Nucleus accumbens (tissue), 56 donors: ENCODE data around the gene IQCN.

Experiments
- DNase-seq, 56 donors: peaks; one replicate each; lab custom pipeline; 2025; lab: John Stamatoyannopoulos, UW

The IQCN gene, protein sequence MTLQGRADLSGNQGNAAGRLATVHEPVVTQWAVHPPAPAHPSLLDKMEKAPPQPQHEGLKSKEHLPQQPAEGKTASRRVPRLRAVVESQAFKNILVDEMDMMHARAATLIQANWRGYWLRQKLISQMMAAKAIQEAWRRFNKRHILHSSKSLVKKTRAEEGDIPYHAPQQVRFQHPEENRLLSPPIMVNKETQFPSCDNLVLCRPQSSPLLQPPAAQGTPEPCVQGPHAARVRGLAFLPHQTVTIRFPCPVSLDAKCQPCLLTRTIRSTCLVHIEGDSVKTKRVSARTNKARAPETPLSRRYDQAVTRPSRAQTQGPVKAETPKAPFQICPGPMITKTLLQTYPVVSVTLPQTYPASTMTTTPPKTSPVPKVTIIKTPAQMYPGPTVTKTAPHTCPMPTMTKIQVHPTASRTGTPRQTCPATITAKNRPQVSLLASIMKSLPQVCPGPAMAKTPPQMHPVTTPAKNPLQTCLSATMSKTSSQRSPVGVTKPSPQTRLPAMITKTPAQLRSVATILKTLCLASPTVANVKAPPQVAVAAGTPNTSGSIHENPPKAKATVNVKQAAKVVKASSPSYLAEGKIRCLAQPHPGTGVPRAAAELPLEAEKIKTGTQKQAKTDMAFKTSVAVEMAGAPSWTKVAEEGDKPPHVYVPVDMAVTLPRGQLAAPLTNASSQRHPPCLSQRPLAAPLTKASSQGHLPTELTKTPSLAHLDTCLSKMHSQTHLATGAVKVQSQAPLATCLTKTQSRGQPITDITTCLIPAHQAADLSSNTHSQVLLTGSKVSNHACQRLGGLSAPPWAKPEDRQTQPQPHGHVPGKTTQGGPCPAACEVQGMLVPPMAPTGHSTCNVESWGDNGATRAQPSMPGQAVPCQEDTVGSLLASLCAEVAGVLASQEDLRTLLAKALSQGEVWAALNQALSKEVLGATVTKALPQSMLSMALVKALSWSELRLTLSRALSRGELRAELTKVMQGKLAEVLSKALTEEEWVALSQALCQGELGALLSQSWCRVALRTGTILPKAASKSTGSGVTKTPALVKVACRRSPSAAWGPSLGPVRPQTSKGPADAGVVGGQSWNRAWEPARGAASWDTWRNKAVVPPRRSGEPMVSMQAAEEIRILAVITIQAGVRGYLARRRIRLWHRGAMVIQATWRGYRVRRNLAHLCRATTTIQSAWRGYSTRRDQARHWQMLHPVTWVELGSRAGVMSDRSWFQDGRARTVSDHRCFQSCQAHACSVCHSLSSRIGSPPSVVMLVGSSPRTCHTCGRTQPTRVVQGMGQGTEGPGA (N-terminal part only)

DNA sequence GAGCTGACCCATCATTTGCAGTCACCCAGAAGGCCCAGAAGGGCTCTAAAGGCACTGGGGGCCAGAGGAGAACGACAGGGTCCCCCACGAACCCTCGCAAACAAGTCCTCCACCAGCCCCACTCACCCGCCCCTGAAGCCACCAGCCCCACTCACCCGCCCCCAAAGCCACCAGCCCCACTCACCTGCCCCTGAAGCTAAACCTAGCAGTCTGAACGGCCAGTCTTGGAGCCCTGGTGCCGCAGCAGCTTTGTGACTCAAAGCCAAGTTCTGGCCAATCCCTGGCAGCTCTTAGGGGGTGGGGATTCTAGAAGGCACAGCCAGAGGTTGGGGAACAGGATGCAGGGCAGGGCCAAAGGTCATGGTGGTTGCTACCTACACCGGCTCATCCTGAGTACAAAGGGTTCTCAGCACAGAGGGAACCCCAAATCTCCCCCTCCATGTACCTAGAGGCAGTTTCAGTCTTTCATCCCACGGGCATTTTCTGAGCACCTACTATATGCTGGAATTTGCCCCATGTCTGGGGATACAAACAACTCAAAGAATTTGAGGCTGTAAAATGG lies at the start of gene IQCN:
IQCN (minus strand) TSS at position 234 of the 562 bp plus-strand sequence. CDS start 4,974 bp downstream, outside the sequence.
- no peak for DNase-seq

DNA sequence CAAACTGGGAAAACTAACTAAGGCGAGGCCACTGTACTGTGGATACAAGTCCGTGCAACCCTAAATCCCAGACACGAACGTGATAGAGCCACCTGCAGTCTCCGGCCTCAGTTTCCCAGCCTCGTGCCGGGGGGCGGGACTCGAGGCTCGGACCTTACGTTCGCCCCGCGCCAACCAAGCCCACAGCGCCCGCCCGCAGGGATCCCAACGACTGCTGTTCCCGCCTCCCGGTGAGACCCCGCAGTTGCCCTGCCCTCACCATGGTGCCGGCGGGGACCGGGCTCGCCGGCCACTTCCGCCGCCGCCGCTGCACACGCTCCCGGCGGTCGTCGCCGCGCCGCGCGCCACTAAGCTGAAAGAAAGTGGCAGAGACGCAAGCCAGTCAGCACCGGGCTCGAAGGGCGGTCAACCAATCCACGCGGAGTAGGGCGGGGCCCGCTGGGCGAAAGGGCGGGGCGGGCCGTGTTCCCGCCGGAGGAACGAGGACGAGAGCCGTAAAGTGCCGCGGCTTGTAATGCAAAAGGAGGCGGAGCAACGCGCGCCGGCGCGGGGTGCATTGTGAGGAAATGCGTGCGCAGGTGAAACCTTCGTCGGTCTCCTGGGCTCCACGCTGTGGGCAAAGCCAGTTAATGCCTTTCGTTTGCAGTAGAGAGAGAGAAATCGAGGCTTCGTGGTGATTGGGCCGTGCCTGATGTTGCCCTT lies 48.7 kb upstream of the IQCN start, which contains the start of gene LSM4:
LSM4 (minus strand) TSS at position 318 of the 702 bp plus-strand sequence; CDS start at position 262, 56 bp downstream.
- peak in 55 of 56 donors; percentile 79 to 99 (median 95) for DNase-seq

GRCh38 chr19:18322318-18322758 lies 48.1 kb upstream of the IQCN start:
- DNase-seq = no peak

- no peak for DNase-seq
These were observed 47.5 kb upstream of the IQCN start for GRCh38 chr19:18321734-18322102.

- DNase-seq = no peak
These were observed 46.8 kb upstream of the IQCN start for GRCh38 chr19:18320865-18321733.

GRCh38 chr19:18319591-18320135 lies 45.4 kb upstream of the IQCN start:
- no peak for DNase-seq

DNA sequence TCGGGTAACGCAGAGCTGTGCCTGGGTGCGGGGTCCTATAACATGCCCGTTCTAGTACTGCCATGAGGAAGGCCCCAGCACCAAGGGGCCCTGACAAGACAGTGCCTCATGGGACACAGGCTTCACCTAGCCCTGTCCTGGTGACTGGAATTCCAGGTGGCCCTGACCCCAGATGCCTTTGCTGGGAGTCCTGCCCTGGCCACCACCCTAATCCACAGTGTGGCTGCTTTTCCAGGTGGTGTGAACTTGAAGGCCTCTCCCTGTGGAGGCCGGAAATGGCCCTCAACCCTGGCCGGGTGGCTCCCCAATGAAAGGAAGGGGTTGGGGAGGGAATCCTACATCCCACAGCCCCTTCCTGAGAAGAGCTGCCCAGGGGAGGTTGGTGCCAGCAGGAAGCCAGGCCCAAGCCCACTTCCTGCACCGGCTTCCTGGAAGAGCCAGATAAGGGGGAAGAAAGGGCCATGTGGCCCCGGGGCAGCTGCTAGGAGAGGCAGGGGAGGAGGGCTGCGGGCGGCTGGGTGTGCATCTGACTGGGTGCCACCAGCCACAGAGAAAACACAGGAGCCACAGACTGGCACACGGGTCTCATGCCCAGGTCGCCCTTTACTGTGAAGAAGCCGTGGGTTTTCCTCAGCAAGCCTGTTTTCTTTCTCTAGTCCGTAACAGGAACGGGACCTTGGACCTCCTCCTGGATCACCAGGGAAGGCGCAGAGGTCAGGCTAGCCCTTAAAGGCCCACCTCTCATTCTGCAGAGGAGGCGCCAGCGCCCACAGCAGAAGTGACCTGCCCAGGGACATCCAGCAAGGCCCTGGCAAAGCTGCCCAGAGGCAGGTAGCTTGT lies 43.9 kb upstream of the IQCN start:
- DNase-seq = peak in 3 of 56 donors; percentile 9 to 16 (median 14)

- no peak for DNase-seq
These were observed 39.1 kb upstream of the IQCN start for GRCh38 chr19:18313398-18313797.

DNA sequence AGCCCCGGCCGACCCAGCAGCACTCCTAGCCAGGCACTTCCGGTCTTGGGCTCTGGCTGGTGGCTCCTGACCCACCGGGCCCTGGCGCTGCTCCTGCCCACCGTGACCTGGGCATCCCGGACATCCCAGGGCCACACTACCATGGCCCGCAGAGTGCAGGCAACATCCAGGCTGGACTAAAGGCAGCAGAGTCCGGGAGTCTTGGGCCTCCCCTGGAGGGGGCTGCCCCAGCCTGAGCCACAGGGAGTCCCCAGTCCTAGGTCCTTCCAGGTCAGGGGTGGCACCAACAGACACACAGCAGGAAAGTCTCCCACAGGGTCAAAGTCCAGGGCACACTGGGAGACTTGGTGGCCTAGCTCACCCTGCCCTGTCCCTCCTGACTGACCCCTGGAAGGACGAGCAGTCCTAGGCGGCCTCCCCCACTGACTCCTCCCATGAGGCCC lies 37.9 kb upstream of the IQCN start:
- no peak for DNase-seq

DNA sequence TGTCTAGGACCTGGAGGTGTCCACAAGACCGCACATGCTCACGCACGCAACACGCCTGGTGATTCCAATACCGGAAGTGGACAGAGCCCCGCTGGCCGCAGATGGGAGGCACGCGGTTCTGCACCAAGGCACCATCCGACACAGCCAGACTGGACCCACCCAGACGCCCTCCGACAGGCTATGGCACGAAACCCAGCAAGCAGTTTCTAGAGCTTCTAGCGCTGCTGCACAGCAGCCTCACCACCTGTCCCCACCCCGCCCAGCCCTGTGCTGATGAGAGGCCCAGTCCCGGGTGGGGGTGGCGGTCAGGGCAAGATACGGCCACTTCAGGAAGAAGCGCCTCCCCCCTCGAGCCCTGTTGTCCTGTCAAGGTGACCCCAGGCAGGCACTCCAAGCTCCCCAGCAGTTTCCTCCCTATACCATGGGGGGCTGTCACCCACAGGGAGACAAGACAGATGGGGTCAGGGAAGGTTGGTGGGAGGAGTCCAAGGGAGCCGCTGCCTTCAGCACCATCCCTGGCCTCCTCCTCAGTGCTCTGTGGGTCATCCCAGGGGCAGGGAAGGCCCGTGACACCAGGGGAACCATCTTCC lies 37.3 kb upstream of the IQCN start:
- no peak for DNase-seq

DNA sequence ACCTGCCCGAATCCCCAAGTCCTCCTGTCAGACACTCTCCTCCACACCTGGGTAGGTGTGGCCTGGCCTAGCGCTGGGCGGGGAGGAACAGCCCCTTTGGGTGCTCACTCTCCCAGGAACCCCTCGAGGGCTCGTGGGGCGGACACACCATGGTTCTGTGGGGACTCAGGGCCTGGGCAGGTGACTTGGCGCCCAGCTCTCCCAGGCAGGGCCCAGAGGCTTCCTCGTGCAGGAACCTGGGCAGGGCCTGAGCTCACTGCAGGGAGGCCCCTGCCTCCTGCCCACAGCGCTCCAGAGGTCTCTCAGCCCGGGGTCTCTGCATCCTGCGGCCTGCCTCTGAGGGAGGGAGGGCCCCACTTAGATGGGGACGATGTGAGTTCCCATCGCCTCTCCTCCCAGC lies 36.7 kb upstream of the IQCN start:
- no peak for DNase-seq

- peak in 2 of 56 donors; percentile 6 to 9 for DNase-seq
These were observed 36.1 kb upstream of the IQCN start for GRCh38 chr19:18310118-18310909.

DNA sequence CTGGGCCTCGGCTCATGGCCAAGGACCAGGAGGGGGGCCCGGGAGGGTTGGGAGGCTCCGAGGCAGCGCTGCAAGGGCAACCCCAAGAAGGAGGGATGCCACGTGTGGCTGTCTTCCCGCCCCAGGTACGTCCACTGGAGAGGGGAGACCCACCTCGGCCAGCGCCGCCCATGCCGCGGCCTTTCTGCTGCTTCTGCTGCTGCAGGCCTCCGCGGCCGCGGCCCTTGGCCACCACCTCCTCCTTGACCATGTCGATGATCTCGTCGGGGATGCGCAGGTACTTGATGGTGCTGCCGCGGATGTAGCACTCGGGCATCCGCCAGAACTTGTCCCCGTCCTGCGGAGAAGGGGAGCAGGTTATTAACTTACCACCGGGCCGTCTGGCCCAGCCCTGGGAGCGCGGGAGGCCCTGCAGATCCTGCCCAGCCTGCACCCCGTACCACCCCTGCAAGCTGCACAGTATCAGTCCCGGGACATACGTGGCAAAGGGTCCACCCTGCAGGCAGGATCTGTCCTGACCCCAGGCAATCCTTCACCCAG lies 35.3 kb upstream of the IQCN start:
- DNase-seq = no peak

GRCh38 chr19:18308948-18309325 lies 34.7 kb upstream of the IQCN start:
- no peak for DNase-seq

DNA sequence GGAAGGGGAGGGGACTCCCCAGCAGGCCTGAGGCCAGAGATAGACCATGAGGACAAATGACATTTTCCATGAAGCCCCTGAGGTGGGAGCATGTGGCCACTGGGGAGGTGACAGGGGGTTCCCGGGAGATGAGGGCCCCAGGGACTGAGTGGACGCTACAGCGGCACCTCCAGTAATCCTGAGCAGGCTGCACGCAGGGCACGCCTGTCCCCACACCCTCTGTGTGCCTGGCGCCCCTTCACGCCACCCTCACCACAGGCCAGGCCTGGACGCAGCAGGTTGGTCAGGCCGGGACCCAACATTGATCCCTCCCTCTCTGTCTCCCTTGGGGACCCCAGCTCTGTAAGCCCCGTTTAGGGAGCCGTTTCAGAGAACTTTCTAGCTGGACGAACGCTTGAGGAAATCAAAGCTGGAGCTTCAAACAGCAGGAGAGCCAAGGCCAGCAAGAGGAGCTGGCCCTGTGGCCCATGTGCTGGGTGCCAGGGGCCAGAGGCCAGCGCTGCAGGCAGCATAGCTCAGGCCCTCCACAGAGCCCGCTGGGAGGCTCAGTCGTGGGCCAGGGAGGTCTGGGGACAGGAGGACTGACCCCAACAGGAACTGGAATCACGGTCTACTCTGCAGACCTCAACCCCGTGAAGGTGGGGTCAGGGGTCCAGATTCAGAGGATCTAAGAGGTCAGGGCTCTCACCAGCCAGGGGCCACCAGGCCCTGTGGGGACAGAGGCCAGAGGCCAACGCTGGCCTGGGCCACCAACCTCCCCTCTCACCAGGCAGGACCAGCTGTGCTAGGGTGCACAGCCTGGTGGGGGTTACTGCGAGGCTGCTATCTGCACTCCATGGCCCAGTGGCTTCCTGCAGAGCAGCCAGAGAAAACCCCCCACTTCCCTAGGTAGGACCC lies 34.0 kb upstream of the IQCN start:
- DNase-seq = no peak
